ENCODE data around the gene RHPN2.

GRCh38 chr19:33066543-33066942 is 1.9 kb upstream of the RHPN2 start:
- TF ChIP-seq EP300 (IDR thresholded peaks at IDR 0.05) (no peak), CTCF (IDR thresholded peaks at IDR 0.05) (no peak)
